ENCODE data around the gene SCIMP.

- TF ChIP-seq CTCF (IDR thresholded peaks at IDR 0.05) (no peak), EZH2 (IDR thresholded peaks at IDR 0.05; ENCODE audit: borderline replicate concordance, insufficient read depth, low read depth, low read length, poor library complexity, severe bottlenecking) (no peak)
These were observed 51.3 kb downstream of the SCIMP start for GRCh38 chr17:5183410-5183793.
